ENCODE measurements around the gene ZNF384. TPM values are rescaled to one million over a fixed set of nuclear protein-coding genes. Genes with fewer than 3 reads are reported as not detected.

The ZNF384 gene
- total RNA-seq, 1 donor from 2014 or later = 53.6 TPM

DNA sequence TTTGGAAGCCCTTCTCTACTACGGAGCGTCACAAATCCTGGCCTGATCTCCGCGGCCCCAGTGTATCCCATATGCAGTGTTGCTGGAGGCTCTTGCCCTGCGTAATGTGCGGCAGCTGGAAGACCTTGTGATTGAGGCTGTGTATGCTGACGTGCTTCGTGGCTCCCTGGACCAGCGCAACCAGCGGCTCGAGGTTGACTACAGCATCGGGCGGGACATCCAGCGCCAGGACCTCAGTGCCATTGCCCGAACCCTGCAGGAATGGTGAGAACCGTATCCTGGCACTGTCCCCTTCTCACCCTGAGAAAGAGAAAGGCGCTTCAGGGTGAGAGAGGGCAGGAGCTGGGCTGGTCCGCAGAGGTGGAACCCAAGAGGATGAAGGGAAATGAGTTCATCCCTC lies 40.0 kb upstream of the ZNF384 start:
- no peak overlapping the region for H3K27ac ChIP-seq
- no peaks in the 10 kb centered on the region for H3K27me3 ChIP-seq
- intact Hi-C loops (cut with DNase I) = no loop called here
- H3K36me3 ChIP-seq = peaks cover 44% of the 10 kb centered on the region
- ATAC-seq = no peak
- no peak for DNase-seq
- H3K9me3 ChIP-seq = no peaks in the 10 kb centered on the region
- TF ChIP-seq, protein P1, sequence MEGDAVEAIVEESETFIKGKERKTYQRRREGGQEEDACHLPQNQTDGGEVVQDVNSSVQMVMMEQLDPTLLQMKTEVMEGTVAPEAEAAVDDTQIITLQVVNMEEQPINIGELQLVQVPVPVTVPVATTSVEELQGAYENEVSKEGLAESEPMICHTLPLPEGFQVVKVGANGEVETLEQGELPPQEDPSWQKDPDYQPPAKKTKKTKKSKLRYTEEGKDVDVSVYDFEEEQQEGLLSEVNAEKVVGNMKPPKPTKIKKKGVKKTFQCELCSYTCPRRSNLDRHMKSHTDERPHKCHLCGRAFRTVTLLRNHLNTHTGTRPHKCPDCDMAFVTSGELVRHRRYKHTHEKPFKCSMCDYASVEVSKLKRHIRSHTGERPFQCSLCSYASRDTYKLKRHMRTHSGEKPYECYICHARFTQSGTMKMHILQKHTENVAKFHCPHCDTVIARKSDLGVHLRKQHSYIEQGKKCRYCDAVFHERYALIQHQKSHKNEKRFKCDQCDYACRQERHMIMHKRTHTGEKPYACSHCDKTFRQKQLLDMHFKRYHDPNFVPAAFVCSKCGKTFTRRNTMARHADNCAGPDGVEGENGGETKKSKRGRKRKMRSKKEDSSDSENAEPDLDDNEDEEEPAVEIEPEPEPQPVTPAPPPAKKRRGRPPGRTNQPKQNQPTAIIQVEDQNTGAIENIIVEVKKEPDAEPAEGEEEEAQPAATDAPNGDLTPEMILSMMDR (IDR thresholded peaks at IDR 0.05) = no peak
- peaks cover 10% of the 10 kb centered on the region for H3K4me1 ChIP-seq
- no peak overlapping the region for H3K4me3 ChIP-seq

DNA sequence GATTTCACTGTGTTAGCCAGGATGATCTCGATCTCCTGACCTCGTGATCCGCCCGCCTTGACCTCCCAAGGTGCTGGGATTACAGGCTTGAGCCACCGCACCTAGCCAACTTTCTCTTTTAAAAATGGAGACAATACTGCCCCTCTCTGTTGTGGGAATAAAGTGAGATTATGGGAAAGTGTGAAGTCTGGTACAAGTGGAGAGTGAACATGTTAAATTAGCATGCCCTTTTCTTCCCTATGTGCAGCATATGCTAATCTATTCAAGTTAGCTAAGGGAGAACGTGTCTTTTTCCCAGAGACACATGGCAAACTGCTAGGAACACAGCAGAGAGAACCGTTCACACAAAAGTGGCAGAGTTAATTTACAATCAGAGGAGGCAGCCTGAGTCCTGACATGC lies 36.2 kb upstream of the ZNF384 start:
- Histone ChIP-seq H3K27ac (no peak overlapping the region), H3K4me1 (peaks cover 10% of the 10 kb centered on the region), H3K9me3 (no peaks in the 10 kb centered on the region), H3K36me3 (peaks cover 30% of the 10 kb centered on the region), H3K27me3 (no peaks in the 10 kb centered on the region), H3K4me3 (no peak overlapping the region)
- intact Hi-C loops (cut with DNase I) = no loop called here
- ATAC-seq (no peak), DNase-seq (no peak)
- TF ChIP-seq, protein P1 (IDR thresholded peaks at IDR 0.05) = no peak

DNA sequence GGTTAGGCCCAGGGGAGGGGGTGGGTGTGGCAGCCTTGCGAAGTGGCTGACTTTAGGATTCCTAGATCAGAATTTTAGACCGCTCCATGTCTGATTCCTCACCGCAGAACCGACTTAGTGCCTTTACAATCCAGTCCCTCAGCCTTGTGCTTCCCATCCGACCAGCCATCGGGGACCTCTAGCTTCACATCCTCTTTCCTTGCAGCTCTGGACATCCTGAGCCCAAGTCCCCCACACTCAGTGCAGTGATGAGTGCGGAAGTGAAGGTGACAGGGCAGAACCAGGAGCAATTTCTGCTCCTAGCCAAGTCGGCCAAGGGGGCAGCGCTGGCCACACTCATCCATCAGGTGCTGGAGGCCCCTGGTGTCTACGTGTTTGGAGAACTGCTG lies 35.2 kb upstream of the ZNF384 start:
- peak; percentile 31 for ATAC-seq
- Histone ChIP-seq H3K4me3 (peak overlapping the region; percentile 68), H3K4me1 (peaks cover 10% of the 10 kb centered on the region), H3K9me3 (no peaks in the 10 kb centered on the region), H3K36me3 (peaks cover 20% of the 10 kb centered on the region), H3K27me3 (no peaks in the 10 kb centered on the region), H3K27ac (peak overlapping the region; percentile 88)
- TF ChIP-seq, protein P1 (IDR thresholded peaks at IDR 0.05) = no peak
- no peak for DNase-seq
- intact Hi-C loops (cut with DNase I) = no loop called here

DNA sequence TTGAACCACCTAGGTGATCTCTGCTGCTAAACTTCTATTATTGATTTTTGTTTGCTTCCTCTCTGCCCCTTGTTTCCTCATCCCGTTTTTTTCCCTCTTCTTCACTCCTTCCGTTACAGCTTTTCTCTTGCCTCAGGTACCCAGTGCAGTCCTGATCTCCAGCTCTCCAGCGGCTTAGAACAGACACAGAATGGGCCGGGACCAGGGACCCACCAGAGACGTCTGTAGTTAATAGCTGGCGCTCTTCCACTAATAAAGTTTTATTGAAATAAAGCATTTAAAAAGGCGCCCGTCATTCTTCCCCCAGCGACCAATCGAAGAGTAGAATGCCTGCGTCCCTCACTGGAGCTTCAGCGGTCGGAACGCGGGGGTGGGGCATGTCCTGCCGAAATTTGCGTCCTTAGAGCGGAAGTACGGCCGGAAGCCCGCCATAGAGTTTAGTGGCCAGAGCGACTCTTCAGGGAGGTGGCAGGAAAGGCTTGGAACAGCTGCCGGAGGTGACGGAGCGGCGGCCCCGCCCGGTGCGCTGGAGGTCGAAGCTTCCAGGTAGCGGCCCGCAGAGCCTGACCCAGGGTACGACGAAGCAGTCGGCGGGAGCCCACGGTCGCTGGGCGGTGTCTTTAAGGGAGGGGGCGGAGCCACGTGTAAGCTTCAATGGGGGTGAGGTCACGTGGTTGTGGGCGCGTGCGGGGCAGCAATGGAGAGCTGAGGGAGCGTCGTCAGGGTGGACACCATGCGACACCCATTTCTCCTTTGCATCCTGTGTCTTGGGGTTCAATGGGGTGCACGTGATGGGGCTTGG lies 34.6 kb upstream of the ZNF384 start, which contains the start of gene COPS7A:
COPS7A (plus strand) TSS at position 440 of the 802 bp plus-strand sequence. CDS start 611 bp downstream, outside the sequence.
- H3K27ac ChIP-seq = peak within 1 kb of the TSS; percentile 88
- peaks cover 10% of the 10 kb centered on the region for H3K4me1 ChIP-seq
- intact Hi-C loops (cut with DNase I) = no loop called here
- peak within 1 kb of the TSS; percentile 68 for H3K4me3 ChIP-seq
- ATAC-seq (peak; percentile 98), DNase-seq (peak; percentile 99)
- no peaks in the 10 kb centered on the region for H3K27me3 ChIP-seq
- H3K9me3 ChIP-seq = no peaks in the 10 kb centered on the region
- TF ChIP-seq, protein P1 (IDR thresholded peaks at IDR 0.05) = no peak
- peaks cover 14% of the 10 kb centered on the region for H3K36me3 ChIP-seq

DNA sequence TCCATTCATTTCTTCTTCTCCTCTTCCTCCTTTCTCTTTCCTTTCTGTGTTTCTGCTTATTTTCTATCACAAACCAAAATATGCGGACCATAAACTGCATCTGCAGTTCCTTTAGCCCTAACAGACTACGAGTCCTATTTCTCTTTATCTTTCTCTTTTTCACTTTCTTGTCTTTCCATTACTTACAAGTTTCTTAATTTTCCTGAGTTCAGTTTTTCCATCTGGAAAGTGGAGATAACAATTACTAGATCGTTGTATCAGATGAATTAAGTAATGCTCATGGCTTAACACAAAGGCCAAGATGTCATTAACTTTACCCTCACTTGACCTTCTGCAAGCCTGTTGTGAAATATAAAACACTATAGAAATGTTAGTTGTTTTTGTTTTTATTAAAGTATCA lies 33.7 kb upstream of the ZNF384 start:
- TF ChIP-seq, protein P1 (IDR thresholded peaks at IDR 0.05) = no peak

More for the DNA sequence above, 33.7 kb upstream of the ZNF384 start:
- DNase-seq (no peak), ATAC-seq (no peak)
- Histone ChIP-seq H3K4me3 (peak overlapping the region; percentile 68), H3K9me3 (no peaks in the 10 kb centered on the region), H3K36me3 (peaks cover 5% of the 10 kb centered on the region), H3K27ac (no peak overlapping the region), H3K4me1 (peaks cover 10% of the 10 kb centered on the region), H3K27me3 (no peaks in the 10 kb centered on the region)
- intact Hi-C loops (cut with DNase I) = no loop called here

All from upper lobe of right lung (tissue), 1 donor.